Lung (tissue), 12 donors: ENCODE results near the gene SUMO3. TPM values are rescaled to one million over a fixed set of nuclear protein-coding genes. Genes with fewer than 3 reads are reported as not detected.

Source experiments
- ATAC-seq: fragments of 200-7000 bp; cut with Tn5 transposase; one replicate; pipeline ENCODE4 v1.9.1; 2020; ENCODE audit warnings: moderate number of reproducible peaks; ENCODE audit not compliant: insufficient read depth, low FRiP score
- DNase-seq, 3 donors: peaks; one replicate each; pipeline ENCODE4 v3.0.0-alpha.2; 2013 to 2017
- H3K27ac ChIP-seq, 2 donors: one replicate each; pipeline ENCODE4 v1.5.1; 2013; ENCODE audit warnings: mild to moderate bottlenecking in 2 of 2, moderate library complexity in 2 of 2, control low read depth in 1 of 2, inconsistent platforms in 1 of 2, low read depth in 1 of 2, low read length in 1 of 2
- H3K27me3 ChIP-seq, 3 donors: one replicate each; pipeline ENCODE4 v1.5.1; 2013; ENCODE audit warnings: low read length in 2 of 3; ENCODE audit not compliant: control insufficient read depth in 3 of 3, insufficient read depth in 3 of 3
- H3K36me3 ChIP-seq, 4 donors: one replicate each; pipeline ENCODE4 v1.5.1; 2013; ENCODE audit warnings: low read length in 4 of 4, mild to moderate bottlenecking in 1 of 4, moderate library complexity in 1 of 4; ENCODE audit not compliant: control insufficient read depth in 4 of 4, insufficient read depth in 4 of 4
- H3K4me1 ChIP-seq, 5 donors: one replicate each; pipeline ENCODE4 v1.5.1; 2013; ENCODE audit warnings: low read length in 5 of 5, mild to moderate bottlenecking in 2 of 5, moderate library complexity in 1 of 5; ENCODE audit not compliant: control insufficient read depth in 5 of 5, insufficient read depth in 5 of 5
- H3K4me3 ChIP-seq: one replicate; pipeline ENCODE4 v1.5.1; 2013; ENCODE audit warnings: mild to moderate bottlenecking, control low read depth, moderate library complexity
- H3K9ac ChIP-seq, 2 donors: one replicate each; pipeline ENCODE4 v1.5.1; 2013; ENCODE audit warnings: low read length in 2 of 2, control low read depth in 1 of 2; ENCODE audit not compliant: insufficient read depth in 1 of 2
- H3K9me3 ChIP-seq, 4 donors: one replicate each; pipeline ENCODE4 v1.5.1; 2013; ENCODE audit warnings: low read length in 3 of 4, mild to moderate bottlenecking in 1 of 4, moderate library complexity in 1 of 4; ENCODE audit not compliant: control insufficient read depth in 4 of 4, insufficient read depth in 3 of 4
- WGBS, 2 donors: extraction: QIAGEN DNeasy Blood & Tissue Kit; methylation state at CpG; one replicate each; pipeline ENCODE4 v1.1.7; 2013; 5-methylcytosine and 5-hydroxymethylcytosine counted together
- polyA plus RNA-seq, 2 donors: library from polyadenylated mRNA; stranded (reverse); fragments of 200-250 nt; gene quantifications; one replicate each; pipeline ENCODE4 v1.2.1, GENCODE V29; 2013
- total RNA-seq, 2 donors: library from RNA; depleted of rRNA in 1 of 2; stranded (reverse); fragments of >200 nt in 1 of 2; gene quantifications; one replicate each; pipeline ENCODE4 v1.2.1, GENCODE V29; 2014 to 2021
- TF ChIP-seq, protein P1 (sequence below): IDR thresholded peaks from 2 replicates; pipeline ENCODE4 v1.5.1; 2012; ENCODE audit warnings: mild to moderate bottlenecking; ENCODE audit errors: control extremely low read depth, extremely low read depth
- donor health status: control.
- donor health status: control.
- donor health status: Bipolar disorder and iron deficiency.
- donor health status: healthy.
- donor health status: DM: yes; HTN: yes; CAD: no.

The SUMO3 gene
- total and polyA plus RNA-seq, 4 donors = 40.4 to 96.4 (median 66.0) TPM

DNA sequence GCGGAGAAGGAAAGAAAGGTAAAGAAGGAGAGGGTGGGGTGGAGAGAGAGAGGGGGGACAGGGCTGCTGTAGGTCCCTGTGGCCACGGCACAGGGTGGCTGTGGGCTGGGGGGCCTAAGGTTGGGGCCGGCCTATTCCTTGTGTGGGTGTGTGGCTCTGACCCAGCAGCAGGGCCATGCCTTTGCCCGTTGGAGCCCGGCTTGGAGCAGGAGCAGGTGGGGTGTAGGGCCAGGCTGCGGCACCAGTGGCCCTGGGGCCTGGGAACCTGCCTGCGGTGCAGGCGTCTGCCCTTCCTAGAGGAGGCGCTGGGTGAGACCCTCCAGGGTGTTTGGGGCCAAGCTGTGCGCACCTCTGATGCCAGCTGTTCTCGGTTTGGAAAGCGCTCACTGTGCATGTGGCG lies 19.7 kb upstream of the SUMO3 start:
- Histone ChIP-seq H3K27ac (no peak overlapping the region), H3K27me3 (no peaks in the 10 kb centered on the region), H3K9ac (no peak overlapping the region), H3K4me1 (peaks cover 0 to 6% (median 4%) of the 10 kb centered on the region in 5 donors), H3K36me3 (no peaks in the 10 kb centered on the region), H3K4me3 (no peak overlapping the region), H3K9me3 (peaks cover 0 to 2% (median 0%) of the 10 kb centered on the region in 4 donors)
- ATAC-seq = no peak
- WGBS, 2 donors = 92 to 95% methylated on average over 12 to 13 of the region's 13 CpGs
- DNase-seq = no peak
- TF ChIP-seq, protein P1, sequence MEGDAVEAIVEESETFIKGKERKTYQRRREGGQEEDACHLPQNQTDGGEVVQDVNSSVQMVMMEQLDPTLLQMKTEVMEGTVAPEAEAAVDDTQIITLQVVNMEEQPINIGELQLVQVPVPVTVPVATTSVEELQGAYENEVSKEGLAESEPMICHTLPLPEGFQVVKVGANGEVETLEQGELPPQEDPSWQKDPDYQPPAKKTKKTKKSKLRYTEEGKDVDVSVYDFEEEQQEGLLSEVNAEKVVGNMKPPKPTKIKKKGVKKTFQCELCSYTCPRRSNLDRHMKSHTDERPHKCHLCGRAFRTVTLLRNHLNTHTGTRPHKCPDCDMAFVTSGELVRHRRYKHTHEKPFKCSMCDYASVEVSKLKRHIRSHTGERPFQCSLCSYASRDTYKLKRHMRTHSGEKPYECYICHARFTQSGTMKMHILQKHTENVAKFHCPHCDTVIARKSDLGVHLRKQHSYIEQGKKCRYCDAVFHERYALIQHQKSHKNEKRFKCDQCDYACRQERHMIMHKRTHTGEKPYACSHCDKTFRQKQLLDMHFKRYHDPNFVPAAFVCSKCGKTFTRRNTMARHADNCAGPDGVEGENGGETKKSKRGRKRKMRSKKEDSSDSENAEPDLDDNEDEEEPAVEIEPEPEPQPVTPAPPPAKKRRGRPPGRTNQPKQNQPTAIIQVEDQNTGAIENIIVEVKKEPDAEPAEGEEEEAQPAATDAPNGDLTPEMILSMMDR = no peak

- Histone ChIP-seq H3K36me3 (no peaks in the 10 kb centered on the region), H3K9ac (no peak overlapping the region), H3K4me3 (no peak overlapping the region), H3K9me3 (no peaks in the 10 kb centered on the region), H3K27ac (no peak overlapping the region), H3K27me3 (no peaks in the 10 kb centered on the region), H3K4me1 (peaks cover 0 to 6% (median 4%) of the 10 kb centered on the region in 5 donors)
- TF ChIP-seq, protein P1 = no peak
- ATAC-seq (no peak), DNase-seq (peak; percentile 30 to 63 (median 46))
- WGBS, 2 donors = 73 to 82% methylated on average over 37 of the region's 37 CpGs
Observed at GRCh38 chr21:44836666-44837471, 19.0 kb upstream of the SUMO3 start.

DNA sequence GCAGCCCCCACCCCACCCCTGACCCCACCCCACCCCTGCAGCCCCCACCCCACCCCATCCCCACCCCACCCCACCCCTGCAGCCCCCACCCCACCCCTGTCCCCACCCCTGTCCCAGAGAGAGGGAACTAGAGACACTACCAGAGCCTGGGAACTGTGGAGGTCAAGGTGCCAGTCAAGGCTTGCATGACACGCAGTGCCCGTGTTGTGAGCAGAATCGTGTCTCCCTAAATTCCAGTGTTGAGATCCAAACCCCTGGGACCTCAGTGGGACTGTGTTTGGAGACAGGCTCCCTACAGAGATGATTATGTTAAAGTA lies 18.4 kb upstream of the SUMO3 start:
- no peak for ATAC-seq
- Histone ChIP-seq H3K27me3 (no peaks in the 10 kb centered on the region), H3K4me3 (no peak overlapping the region), H3K36me3 (no peaks in the 10 kb centered on the region), H3K9ac (no peak overlapping the region), H3K9me3 (no peaks in the 10 kb centered on the region), H3K4me1 (peaks cover 0 to 6% (median 4%) of the 10 kb centered on the region in 5 donors), H3K27ac (no peak overlapping the region)
- 46 to 91% methylated on average over 3 of the region's 3 CpGs for WGBS, 2 donors
- no peak for DNase-seq
- TF ChIP-seq, protein P1 = no peak

DNA sequence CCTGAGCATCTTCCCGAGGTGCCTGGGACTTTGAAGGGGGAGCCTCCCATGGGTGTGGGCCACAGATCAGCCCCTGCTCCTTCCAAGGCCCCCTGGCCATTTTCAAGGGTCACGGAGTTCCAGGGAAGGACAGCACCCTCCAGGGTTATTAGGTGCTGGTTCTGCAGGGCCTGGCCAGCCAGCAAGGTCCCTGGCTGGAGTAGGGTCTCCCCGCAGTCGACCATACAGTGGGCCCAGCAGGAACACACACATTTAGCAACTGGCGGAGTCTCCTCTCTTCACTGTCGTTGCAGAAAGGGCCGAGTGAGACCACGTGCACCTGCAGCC lies 17.7 kb upstream of the SUMO3 start:
- Histone ChIP-seq H3K4me3 (no peak overlapping the region), H3K4me1 (peaks cover 0 to 8% (median 4%) of the 10 kb centered on the region in 5 donors), H3K36me3 (no peaks in the 10 kb centered on the region), H3K9ac (no peak overlapping the region), H3K9me3 (no peaks in the 10 kb centered on the region), H3K27ac (no peak overlapping the region), H3K27me3 (no peaks in the 10 kb centered on the region)
- TF ChIP-seq, protein P1 = no peak
- DNase-seq (no peak), ATAC-seq (no peak)
- 72 to 87% methylated on average over 8 of the region's 8 CpGs for WGBS, 2 donors
